Hepatocyte (in vitro differentiated cells): Measurements from ENCODE around the gene NXN. TPM values are rescaled to one million over a fixed set of nuclear protein-coding genes. Genes with fewer than 3 reads are reported as not detected.

Source experiments
- DNase-seq: peaks from one replicate; pipeline ENCODE4 v3.0.0-alpha.2; 2016; ENCODE audit warnings: low spot score
- H2AFZ ChIP-seq: fragments of 200-600 bp; sonication (generic); 2 replicates; pipeline ENCODE4 v1.6.0; 2016; ENCODE audit warnings: antibody characterized with exemption, mild to moderate bottlenecking
- H3K27ac ChIP-seq: fragments of 200-600 bp; sonication (generic); 2 replicates; pipeline ENCODE4 v1.5.1; 2016; ENCODE audit warnings: mild to moderate bottlenecking
- H3K27me3 ChIP-seq: fragments of 200-600 bp; sonication (generic); 2 replicates; pipeline ENCODE4 v1.6.1; 2016
- H3K36me3 ChIP-seq: fragments of 200-600 bp; sonication (generic); replicated peaks from 2 replicates; pipeline ENCODE4 v1.5.1; 2016; ENCODE audit warnings: low read depth; ENCODE audit not compliant: insufficient read depth
- H3K4me1 ChIP-seq: fragments of 200-600 bp; sonication (generic); 2 replicates; pipeline ENCODE4 v1.5.1; 2016; ENCODE audit warnings: mild to moderate bottlenecking, moderate library complexity; ENCODE audit not compliant: insufficient read depth
- H3K4me2 ChIP-seq: fragments of 200-600 bp; sonication (generic); 2 replicates; pipeline ENCODE4 v1.6.0; 2016
- H3K4me3 ChIP-seq: fragments of 200-600 bp; sonication (generic); 2 replicates; pipeline ENCODE4 v1.5.1; 2016; ENCODE audit warnings: mild to moderate bottlenecking
- H3K79me2 ChIP-seq: fragments of 200-600 bp; sonication (generic); 2 replicates; pipeline ENCODE4 v1.6.0; 2017; ENCODE audit warnings: mild to moderate bottlenecking
- H3K9me2 ChIP-seq: fragments of 200-600 bp; sonication (generic); replicated peaks from 2 replicates; pipeline ENCODE4 v1.6.0; 2017; ENCODE audit warnings: mild to moderate bottlenecking; ENCODE audit not compliant: insufficient read depth
- H3K9me3 ChIP-seq: fragments of 200-600 bp; sonication (generic); 2 replicates; pipeline ENCODE4 v1.5.1; 2016; ENCODE audit warnings: low read depth, mild to moderate bottlenecking
- H4K20me1 ChIP-seq: fragments of 200-600 bp; sonication (generic); 2 replicates; pipeline ENCODE4 v1.6.0; 2016; ENCODE audit warnings: mild to moderate bottlenecking; ENCODE audit not compliant: insufficient read depth, poor library complexity, severe bottlenecking
- EZH2 ChIP-seq: fragments of 200-600 bp; sonication (generic); IDR thresholded peaks from 2 replicates; pipeline ENCODE4 v1.6.1; 2016; ENCODE audit warnings: antibody characterized with exemption, mild to moderate bottlenecking, borderline replicate concordance
- EZH2phosphoT487 ChIP-seq: fragments of 200-600 bp; sonication (generic); IDR thresholded peaks from one replicate; pipeline ENCODE4 v1.6.1; 2018; ENCODE audit warnings: antibody characterized with exemption, mild to moderate bottlenecking, low read depth, moderate library complexity; ENCODE audit not compliant: unreplicated experiment, severe bottlenecking
- WGBS: methylation state at CpG from one replicate; pipeline ENCODE4 v1.1.6; 2016; ENCODE audit warnings: low lambda C conversion rate; ENCODE audit errors: missing lambda C conversion rate; 5-methylcytosine and 5-hydroxymethylcytosine counted together
- polyA plus RNA-seq: library from polyadenylated mRNA; unstranded; fragments of >200 nt; fragmentation: Nextera tagmentation; extraction: Ambion mirVana; gene quantifications from 2 replicates; pipeline ENCODE4 v1.2.1, GENCODE V29; 2016
- total RNA-seq: library from RNA; depleted of rRNA; stranded (reverse); fragments of >200 nt; gene quantifications from 2 replicates; pipeline ENCODE4 v1.2.3, GENCODE V29; 2014
- TF ChIP-seq, protein P1 (sequence below): fragments of 200-600 bp; sonication (generic); IDR thresholded peaks from 2 replicates; pipeline ENCODE4 v1.5.1; 2016; ENCODE audit warnings: antibody characterized with exemption, mild to moderate bottlenecking; ENCODE audit not compliant: poor library complexity

The NXN gene
- total and polyA plus RNA-seq, 2 experiments from 2014 or later: 55.0 to 74.1 TPM

DNA sequence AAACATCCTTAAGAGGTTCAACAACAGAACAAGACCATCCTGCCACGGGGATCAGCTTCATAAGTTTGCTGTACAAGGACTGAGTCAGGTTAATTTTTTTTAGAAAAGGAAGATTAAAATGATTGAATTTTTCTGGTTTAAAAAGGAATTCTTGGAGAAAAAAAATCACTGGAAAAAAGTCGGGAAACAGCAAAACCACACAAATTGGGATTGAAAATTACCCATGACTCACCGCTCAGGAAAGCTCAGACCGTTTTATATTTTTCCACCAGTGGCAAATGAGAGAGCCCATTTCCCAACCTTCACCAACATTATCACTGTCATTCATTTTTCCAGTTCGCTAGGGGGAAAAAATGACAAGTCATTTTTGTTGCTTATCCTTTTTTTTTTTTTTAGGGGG, 150.8 kb downstream of the NXN start:
- Histone ChIP-seq H3K79me2 (peaks cover 45% of the 10 kb centered on the region), H3K4me3 (no peak overlapping the region), H3K27me3 (no peaks in the 10 kb centered on the region), H3K36me3 (no peaks in the 10 kb centered on the region), H3K9me2 (no peaks in the 10 kb centered on the region), H3K27ac (no peak overlapping the region), H3K4me2 (no peak overlapping the region), H2AFZ (no peak overlapping the region), H3K9me3 (no peaks in the 10 kb centered on the region), H4K20me1 (no peaks in the 10 kb centered on the region), H3K4me1 (no peaks in the 10 kb centered on the region)
- TF ChIP-seq EZH2 (no peak), EZH2phosphoT487 (no peak)
- TF ChIP-seq, protein P1, sequence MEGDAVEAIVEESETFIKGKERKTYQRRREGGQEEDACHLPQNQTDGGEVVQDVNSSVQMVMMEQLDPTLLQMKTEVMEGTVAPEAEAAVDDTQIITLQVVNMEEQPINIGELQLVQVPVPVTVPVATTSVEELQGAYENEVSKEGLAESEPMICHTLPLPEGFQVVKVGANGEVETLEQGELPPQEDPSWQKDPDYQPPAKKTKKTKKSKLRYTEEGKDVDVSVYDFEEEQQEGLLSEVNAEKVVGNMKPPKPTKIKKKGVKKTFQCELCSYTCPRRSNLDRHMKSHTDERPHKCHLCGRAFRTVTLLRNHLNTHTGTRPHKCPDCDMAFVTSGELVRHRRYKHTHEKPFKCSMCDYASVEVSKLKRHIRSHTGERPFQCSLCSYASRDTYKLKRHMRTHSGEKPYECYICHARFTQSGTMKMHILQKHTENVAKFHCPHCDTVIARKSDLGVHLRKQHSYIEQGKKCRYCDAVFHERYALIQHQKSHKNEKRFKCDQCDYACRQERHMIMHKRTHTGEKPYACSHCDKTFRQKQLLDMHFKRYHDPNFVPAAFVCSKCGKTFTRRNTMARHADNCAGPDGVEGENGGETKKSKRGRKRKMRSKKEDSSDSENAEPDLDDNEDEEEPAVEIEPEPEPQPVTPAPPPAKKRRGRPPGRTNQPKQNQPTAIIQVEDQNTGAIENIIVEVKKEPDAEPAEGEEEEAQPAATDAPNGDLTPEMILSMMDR: no peak
- no peak for DNase-seq
- 87% methylated on average over 5 of the region's 5 CpGs for WGBS

DNA sequence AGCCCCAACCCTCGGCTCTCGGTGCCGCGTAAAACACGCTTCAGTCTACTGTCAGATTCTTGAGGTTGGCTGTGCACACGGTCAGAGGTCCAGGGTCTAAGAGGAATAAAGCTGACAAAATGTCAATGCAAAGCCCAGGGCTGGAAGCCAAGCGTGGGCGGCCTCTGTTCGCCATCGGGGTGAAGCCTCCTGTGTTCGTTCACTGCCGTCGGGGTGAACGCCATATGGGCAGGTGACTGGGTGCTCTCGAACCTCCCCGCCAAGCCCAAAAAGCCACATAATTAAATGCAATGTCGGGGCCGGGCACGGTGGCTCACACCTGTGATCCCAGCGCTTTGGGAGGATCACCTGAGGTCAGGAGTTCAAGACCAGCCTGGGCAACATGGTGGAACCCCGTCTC, 152.8 kb downstream of the NXN start:
- H3K4me1 ChIP-seq: no peaks in the 10 kb centered on the region
- H3K27me3 ChIP-seq: no peaks in the 10 kb centered on the region
- peaks cover 32% of the 10 kb centered on the region for H3K79me2 ChIP-seq
- no peaks in the 10 kb centered on the region for H4K20me1 ChIP-seq
- TF ChIP-seq EZH2 (no peak), EZH2phosphoT487 (no peak)
- TF ChIP-seq, protein P1: no peak
- H3K9me2 ChIP-seq: no peaks in the 10 kb centered on the region
- DNase-seq: no peak
- H2AFZ ChIP-seq: no peak overlapping the region
- no peak overlapping the region for H3K4me3 ChIP-seq
- H3K27ac ChIP-seq: no peak overlapping the region
- no peaks in the 10 kb centered on the region for H3K36me3 ChIP-seq
- no peak overlapping the region for H3K4me2 ChIP-seq
- 97% methylated on average over 21 of the region's 21 CpGs for WGBS
- no peaks in the 10 kb centered on the region for H3K9me3 ChIP-seq

DNA sequence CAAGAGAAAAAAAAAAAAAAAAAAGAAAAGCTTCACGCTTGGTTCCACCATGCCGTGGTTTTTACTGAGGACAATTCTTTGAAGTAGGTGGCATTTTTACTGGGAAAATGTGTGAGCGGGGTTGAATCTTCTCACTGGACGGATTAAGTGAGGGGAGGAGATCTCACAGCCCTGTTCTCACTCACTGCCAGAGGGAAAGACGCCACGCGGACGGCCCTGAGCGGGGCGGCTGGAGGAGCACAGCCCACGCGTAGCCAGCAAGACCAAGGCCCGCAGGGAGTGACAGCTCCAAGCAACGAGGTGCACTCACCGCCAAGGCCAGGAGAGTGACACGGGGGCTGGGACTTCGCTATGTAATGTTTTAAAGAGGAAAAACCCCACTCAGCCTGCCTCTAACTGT, 154.4 kb downstream of the NXN start:
- H3K4me3 ChIP-seq: no peak overlapping the region
- peaks cover 19% of the 10 kb centered on the region for H3K79me2 ChIP-seq
- no peak overlapping the region for H3K4me2 ChIP-seq
- no peaks in the 10 kb centered on the region for H4K20me1 ChIP-seq
- DNase-seq: no peak
- no peaks in the 10 kb centered on the region for H3K4me1 ChIP-seq
- no peak for TF ChIP-seq EZH2
- TF ChIP-seq, protein P1: no peak
- TF ChIP-seq EZH2phosphoT487: no peak
- no peak overlapping the region for H3K27ac ChIP-seq
- H3K9me3 ChIP-seq: no peaks in the 10 kb centered on the region
- no peaks in the 10 kb centered on the region for H3K9me2 ChIP-seq
- 91% methylated on average over 17 of the region's 17 CpGs for WGBS
- H3K27me3 ChIP-seq: no peaks in the 10 kb centered on the region
- no peaks in the 10 kb centered on the region for H3K36me3 ChIP-seq
- H2AFZ ChIP-seq: no peak overlapping the region

DNA sequence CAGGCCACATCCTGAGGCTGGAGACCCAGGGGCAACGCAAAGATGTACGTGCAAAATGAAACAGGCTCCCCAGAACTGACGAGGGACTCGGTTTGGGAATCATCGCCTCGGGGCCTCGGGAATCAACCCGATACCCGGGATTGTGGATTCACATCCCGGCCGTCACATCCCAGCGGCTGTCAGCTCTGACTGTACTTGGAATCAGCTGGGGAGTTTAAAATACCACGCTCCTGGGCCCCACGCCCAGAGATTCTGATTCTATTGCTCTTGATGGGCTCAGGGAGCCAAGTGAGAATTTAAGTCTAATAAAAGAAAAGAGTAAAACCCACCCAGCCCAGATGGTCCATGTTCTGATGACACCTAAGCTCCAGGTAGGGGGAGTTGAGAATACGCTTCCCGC, 155.2 kb downstream of the NXN start:
- H3K27ac ChIP-seq: no peak overlapping the region
- H3K9me2 ChIP-seq: no peaks in the 10 kb centered on the region
- H3K9me3 ChIP-seq: no peaks in the 10 kb centered on the region
- no peaks in the 10 kb centered on the region for H3K36me3 ChIP-seq
- DNase-seq: no peak
- no peaks in the 10 kb centered on the region for H3K4me1 ChIP-seq
- no peaks in the 10 kb centered on the region for H3K27me3 ChIP-seq
- no peaks in the 10 kb centered on the region for H4K20me1 ChIP-seq
- WGBS: 91% methylated on average over 16 of the region's 16 CpGs
- no peak overlapping the region for H3K4me3 ChIP-seq
- H3K79me2 ChIP-seq: peaks cover 15% of the 10 kb centered on the region
- H3K4me2 ChIP-seq: no peak overlapping the region
- H2AFZ ChIP-seq: no peak overlapping the region
- TF ChIP-seq EZH2: no peak
- TF ChIP-seq, protein P1: no peak
- no peak for TF ChIP-seq EZH2phosphoT487
